Kidney capillary endothelial cell (primary cell): ENCODE measurements around the gene NKD1.

Experiments used
- DNase-seq: peaks from one replicate; pipeline ENCODE4 v3.0.0-alpha.2; 2018; ENCODE audit warnings: low spot score

The NKD1 gene

DNA sequence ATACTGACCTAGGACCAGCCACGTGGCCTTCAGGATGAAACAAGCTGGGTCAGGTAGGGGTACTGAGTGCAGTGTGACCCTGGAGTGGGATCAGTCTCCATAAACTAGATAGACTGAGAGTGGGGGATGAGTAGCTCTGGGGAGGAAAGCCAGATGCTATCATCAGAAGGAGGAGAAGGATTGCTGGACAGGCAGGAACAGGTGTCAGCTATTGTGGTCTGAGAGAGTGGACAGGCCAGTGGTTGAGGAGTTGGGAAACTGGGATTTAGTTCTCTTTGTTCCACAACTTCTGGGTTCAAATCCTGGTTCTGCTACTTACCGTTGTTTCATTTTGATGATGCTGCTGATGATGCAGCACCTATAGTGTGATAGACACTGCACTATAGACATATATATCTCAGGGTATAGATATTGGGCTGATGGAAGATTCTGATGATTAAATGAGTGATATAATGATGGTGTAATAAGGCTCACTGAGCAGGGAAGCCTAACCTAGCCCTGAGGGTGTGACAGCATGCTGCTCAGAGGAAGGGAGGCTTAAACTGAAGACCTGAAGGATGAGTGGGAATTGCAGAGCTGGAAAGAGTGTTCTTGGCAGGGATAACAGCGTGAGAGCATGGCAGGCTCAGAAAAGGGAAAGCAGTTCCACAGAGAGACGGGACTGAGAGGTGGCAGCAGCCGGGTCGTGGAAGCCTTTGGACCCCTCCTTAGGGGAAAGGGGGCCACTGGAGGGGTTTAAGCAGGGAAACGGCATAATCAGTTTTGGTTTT is 66.9 kb downstream of the NKD1 start:
- DNase-seq: no peak

DNA sequence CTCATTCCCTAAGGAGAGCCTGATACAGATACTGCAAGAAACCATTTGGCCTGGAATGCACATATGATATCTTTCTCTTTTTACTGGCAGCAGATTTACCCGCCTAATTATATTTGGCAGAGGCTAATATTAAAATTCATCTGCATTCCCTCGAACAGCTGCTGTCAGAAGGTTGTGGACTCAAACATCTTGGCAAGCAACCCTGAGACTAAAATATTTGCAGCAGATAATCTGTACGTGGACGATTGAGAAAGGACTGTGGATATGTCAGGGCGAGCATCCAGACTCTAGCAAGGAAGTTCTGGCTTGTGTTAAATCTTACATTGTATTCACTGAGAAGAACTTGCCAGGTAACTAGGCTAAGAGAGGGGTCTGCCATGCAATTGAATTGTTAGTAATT is 67.7 kb downstream of the NKD1 start:
- DNase-seq: no peak

DNA sequence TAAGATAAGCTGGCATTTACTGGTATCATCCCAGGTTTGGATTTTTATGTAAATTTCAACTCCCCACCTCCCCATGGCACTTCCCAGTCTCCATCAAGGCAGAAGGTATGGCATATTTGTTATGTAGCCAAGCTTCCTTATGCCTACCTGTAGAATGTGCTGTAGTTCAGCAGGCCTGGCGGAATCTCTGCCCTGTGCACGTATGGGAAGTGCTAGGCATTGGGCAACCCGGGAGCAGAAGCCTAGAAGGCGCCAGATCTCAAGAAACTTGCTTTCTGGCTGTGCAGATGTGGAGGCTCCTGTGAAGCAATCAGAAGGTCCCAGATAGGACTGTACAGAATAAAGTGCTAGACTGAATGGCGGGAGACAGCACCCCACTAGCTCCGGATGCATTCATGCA is 68.2 kb downstream of the NKD1 start:
- DNase-seq: no peak

DNA sequence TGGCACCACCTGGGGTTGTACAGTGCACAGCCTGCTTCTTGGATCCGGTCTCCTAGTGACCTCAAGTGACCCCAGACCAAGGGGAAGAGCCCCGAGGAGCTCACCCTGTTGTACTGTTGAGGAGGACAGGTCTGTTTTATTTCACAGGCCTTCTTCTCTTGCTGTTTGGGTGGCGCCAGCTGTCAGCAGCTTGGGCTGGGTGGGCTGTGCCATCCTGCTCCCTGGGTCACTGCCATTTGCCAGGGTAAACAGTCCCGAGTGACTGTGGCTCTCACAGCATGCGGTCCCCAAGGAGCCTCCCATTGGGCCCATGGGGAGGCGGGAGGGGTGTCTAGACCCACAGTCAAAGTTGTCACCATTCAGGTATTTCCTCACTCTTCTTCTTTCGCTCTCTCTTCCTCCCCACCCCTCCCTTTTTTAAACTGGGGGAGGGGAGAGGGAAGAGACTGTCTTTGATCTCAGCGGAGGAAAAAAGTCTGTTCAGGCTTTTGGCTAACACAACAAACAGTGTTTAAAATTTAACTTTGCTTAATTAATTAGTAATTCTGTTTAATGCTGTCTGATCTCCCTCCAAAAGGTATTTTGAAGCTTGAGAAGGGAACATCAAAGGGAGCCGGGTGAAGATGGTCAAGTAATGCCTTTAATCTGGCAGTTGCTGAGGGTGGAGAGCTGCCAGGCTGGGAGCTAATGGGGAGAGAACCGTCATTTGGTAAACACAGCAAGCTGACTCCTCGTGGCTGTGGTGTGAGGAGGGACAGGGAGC is 68.9 kb downstream of the NKD1 start:
- DNase-seq: no peak

DNA sequence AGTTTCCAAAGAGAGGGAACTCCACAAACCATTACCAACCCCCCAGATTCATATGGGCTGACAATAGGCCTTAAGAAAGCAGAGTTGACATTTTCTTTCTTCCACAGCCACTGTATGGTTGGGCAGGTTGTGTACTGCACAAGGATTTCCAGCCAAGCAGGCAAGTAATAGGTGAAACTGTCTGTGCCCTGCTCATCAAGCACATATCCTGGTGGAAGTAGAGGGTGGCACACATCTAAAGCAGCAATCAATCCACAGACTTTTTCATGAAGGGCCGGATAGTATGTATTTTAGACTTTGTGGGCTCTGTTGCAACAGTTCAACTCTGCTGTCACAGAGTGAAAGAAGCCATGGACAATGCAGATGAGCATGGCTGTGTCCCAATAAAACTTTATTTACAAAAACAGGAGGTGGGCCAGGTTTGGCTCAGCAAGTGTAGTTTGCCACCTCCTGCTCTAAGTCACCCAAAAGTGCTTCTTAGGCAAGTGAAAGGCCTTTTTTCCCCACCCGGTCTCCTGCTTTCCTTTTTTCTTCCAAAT is 69.5 kb downstream of the NKD1 start:
- DNase-seq: no peak

DNA sequence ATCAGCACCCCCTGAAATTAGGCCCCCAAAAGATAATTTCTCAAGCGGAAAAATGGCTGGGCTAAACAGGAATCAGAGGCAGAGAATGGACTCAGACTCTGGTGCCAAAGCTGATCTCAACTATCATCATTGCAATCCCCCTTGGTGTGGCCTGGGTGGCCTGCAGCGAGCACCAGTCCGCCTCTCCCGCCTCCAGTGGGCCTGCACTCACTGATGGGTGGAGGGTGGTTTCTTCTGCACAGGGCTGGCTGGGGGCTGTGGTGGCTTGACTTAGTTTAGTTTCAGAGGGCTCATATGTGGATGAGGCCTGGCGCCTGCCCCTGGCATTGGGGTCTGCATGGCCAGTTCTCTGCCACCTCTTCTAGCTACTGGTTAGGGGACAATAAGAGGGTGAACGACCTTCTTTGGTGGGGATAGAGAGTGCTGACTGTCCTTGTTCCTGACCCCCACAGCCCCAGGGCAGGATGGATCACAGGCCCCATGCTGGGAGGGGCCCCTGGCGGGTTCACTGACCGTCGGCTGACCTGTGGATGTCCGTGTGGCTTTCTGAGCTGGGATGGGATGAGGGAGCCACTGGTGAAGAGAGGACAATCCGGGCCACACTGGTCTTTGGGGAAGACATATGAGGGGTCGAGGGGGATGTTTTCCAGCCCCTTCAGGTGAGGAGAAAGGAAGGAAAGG is 70.2 kb downstream of the NKD1 start:
- no peak for DNase-seq

DNA sequence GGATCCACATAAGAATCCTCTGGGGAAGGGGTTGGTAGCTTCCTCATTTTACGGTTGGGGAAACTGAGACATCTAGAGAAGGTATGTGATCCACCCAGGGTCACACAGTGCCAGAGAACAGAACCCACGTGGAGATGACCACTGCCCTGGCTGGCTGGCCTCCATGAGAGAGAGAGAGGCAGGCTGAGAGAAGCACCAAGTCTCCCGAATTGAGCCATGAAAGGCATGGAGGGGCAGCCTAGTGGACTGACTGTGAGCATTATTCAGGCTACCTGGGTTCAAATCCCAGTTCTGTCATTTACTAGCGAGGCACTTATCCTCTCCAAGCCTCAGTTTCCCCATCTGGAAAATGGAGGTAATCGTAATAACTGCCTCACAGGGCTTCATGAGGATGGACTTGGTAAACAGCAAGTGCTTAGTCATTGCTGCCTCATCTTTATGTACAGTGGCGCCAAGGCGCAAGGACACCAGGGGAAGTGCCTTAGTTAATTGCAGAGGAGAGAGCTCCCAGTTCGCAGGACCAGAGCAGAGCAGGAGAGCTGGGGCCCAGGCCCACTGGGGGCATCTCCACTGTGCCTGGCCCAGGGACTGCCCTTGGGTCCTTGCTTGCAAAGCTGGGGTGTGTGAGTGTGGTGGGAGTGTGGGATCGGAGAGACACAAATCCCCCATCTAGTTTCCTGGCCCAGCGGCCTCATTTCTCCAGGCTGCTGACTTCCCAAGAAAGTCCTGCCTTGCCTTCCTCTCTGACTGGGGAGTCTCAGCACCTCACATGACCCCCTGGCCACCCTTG is 71.7 kb downstream of the NKD1 start:
- DNase-seq: no peak

DNA sequence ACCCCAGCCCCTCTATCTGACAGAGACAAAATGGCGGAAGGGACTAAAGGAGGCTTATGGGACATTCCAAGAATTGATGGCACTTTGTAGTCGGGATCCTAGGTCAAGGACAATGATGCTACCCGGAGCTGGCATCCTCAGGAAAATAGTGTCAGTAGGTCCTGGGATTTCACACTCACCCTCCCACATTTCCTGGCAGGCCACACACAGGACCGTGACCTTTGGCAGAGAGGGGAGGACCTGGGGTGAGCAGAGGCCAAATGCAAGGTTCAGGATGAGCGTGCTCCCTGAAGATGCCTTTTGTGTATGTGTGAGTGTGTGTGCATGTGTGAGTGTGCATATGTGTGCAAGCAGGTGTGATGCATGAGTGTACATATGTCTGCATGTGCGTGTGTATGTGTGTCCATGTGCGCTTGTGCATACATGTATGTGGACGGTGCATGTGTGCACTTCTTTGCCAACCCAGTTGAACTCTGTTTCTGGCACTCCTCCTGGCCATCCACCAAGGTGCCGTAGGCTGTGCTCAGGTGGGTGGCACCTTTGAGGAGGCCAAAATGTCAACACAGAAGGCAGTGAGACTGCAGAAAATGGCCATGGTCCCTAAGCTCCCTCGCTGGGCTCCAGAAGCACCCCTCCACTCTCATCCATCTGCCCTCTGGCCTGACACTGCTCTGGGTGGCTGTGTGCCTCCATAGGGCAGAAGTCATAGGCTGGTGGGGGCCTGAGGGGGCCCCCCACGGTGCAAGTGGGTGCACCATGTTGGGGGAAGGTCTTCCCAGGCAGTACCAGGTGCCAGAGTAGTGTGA is 72.7 kb downstream of the NKD1 start:
- no peak for DNase-seq

DNA sequence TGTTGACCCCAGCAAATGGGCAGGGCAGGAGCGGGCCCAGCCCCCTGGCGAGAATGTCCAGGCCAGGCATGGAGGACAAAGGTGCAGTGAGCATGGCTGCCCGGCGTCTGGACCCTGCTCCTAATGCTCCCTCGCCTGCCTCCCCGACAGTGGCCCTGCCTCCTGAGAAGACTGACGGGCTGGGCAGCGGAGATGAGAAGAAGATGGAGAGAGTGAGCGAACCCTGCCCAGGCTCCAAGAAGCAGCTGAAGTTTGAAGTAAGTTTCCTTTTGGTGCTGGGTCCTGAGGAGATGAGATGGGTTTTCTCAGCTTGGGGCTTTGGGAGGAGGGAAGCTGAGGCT is 73.2 kb downstream of the NKD1 start:
- no peak for DNase-seq

DNA sequence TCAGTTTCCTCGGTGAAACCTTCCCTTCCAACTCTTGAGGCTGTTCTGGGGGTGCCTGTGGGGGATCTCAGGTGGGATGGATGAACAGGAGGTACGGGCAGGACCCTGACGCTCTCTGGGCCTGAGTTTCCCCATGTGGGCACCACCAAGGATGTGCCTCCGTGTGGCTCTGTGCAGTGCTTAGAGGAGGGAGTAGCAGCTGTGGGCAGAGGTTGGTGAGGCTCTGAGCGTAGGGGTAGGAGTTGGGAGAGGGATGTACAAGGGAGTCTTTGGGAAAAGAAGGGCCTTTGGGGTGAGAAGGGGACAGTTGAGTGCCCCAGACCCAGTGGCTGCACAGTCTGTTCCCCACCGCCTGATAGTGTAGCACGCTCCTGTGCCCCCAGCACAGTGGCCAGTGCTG is 73.8 kb downstream of the NKD1 start:
- no peak for DNase-seq

DNA sequence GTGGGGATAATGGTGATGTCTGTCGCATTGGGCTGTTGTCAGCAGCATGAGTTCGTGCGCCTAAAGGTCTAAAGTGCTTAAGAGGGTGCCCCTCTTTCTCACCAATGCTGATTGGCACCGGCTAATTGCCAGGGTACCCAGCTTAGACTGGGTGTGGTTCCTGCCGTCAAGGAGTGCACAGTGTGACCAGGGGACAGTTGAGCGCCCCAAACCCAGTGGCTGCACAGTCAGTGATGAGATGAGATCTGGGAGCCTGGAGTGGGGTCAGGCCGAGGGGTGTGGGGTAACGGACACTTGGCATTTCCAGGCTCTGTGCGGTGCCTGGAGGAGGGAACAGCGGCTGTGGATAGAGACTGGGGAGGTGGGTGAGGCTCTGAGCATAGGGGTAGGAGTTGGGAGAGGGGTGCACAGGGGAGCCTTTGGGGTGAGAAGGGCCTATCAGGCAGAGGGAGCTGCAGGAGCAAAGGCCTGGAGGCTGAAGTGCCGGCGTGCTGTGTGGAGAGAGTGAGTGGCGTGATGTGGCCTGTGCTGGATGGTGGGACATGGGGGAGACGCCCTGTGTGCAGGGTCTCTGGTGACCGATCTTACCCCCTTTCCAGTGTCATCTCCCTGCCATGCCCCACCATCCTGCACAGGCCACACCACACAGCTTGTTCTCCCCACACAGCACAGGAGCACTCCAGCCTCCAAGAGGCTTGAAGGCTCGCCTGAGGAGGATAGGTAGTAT is 74.6 kb downstream of the NKD1 start:
- DNase-seq: no peak

DNA sequence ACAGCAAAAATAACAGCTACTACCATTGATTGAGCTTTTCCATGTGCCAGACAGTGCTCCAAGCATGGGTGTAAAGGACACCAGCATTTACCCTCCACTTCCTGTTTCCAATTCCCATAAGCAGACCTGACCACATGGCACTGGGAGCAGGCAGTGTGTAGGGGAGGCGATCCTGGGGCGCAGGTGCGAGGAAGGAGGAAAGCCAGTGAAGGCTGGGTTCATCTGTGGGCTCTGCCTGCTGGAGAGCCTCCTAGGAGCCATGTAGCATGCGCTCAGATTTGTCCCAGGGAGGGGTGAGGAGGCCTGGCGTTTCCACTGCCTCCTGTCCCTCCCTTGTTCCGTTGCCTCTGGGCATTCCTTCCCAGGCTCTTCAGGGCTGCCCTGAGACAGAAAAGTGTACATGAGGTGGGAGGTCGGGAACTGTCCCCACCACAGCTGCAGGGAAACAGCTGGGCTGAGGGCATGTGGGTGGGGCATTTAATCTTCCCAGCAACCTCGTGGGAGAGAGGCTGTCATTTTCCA is 76.3 kb downstream of the NKD1 start:
- no peak for DNase-seq

DNA sequence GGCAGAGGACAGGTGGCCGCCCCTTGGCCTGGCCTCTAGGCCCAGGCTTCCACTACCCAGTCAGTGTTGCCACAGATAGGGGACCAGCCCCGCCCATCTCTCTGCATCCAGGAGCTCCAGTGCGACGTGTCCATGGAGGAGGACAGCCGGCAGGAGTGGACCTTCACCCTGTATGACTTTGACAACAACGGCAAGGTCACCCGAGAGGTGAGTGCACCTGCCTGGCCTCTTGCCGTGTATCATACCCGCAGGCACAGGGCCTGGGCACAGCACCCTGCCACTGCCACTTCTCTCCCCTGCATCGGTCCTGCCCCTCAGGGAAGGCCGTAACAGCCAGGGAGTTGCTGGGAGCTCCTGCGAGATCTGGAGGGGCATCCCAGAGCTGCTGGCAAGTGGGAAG is 77.2 kb downstream of the NKD1 start:
- no peak for DNase-seq

DNA sequence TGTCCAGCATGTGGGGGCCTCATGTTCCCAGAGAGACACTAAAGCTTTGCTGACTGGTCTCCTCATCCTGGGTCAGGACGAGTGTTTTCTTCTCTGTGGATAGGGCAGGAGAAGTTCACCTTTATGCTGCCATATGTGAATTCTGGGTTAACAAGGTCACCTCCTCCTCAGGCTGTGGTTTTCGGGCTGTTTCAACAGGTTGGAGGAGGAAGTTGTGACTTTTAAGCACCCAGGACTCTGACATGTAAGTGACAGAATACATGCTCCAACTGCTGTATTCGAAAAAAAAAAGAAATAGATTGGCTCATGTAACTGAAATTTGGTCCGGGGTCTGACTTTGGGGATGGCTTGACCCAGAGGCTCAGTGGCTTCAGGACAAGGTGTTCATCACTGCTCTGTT is 78.7 kb downstream of the NKD1 start:
- no peak for DNase-seq

DNA sequence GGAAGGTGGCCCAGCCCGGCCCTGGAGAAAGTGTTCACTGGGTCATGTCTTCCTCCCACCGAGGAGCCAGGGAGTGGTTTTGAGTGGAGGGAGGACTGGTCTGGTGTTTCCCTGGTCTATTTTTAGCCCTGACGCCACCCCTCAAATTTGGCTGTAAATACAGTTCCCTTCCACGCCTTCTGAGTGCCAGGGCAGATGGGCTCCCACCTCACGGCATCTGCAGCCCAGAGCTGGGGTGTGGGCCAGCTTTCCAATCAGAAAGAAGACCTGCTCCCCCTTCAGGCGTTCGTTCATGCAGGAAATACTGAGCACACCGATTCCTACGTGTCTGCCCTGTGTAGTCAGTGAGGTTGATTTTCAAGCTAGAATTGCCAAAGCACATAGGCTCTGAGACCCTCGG is 79.2 kb downstream of the NKD1 start:
- DNase-seq: no peak

DNA sequence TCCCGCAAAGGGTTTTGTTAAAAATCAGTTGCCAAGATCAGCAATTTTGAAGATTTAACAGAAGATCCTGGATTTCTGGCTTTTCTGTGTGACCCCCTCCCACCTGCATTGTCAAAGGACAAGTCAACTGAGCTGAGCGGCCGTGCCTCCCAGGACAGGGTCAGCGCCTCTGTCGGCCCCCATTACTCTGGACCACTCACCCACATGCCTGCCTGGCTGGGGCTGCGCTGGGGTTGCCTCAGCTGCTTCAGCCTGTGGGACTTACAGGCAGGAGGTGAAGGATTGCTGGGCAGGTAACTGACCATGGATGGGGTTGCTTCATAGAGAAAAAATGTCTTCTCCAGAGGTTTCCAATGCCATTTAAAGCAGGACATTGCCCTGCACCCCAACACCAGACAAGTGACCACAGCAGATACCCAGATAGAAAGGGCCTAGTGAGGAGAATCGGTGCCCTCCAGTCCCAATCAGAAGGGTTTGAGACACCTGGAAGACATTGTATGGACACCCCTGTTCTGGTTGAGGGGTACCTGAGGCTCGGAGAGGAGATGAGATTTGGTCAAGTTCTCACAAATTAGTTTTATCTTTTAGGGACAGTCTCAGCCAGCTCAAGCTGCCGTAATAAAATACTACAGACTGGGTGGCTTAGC is 80.1 kb downstream of the NKD1 start:
- DNase-seq: no peak

DNA sequence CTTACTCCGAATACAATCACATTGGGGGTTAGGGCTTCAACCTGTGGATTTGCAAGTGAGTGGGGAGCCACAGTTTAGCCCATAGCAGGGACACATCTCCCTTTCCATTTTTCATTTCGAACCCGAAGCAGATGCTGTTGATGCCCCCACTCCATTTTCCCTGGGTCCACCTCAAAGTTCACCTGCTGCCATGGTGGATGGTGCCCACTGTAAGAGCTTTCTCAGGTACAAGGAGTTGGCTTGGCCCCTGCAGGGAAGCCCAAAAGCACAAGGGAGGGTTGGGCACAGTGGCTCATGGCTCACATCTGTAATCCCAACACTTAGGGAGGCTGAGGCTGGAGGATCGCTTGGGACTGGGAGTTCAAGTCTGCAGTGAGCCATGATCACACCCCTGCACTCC is 81.1 kb downstream of the NKD1 start:
- DNase-seq: no peak

DNA sequence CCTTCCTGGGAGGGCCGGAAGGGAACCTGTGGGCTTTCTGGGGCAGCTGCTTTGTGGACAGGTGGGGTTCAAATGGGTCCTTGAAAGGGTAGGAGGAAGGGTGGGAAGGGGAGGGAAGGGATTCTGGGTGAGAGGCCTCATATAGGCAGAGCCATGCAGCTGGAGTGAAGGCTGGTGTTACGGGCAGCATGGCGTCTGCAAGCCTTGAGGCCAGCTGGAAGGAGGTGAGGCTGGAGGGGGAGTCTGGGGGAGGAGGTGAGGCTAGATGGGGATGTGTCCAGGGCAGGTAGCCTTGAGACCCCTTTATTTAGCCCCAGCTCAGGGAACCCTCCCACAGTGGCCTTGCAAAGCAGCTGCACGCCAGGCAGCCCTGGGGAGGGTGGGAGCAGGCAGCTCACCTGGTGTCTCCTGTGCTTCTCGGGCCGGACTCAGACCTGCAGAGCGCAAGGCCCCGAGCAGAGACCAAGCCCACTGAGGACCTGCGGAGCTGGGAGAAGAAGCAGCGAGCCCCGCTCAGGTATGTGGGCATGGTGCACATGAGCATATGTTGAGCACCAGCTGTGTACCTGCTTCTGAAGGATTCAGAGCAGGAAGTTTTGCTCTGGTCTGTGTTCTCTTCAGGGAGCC is 82.3 kb downstream of the NKD1 start:
- DNase-seq: no peak

DNA sequence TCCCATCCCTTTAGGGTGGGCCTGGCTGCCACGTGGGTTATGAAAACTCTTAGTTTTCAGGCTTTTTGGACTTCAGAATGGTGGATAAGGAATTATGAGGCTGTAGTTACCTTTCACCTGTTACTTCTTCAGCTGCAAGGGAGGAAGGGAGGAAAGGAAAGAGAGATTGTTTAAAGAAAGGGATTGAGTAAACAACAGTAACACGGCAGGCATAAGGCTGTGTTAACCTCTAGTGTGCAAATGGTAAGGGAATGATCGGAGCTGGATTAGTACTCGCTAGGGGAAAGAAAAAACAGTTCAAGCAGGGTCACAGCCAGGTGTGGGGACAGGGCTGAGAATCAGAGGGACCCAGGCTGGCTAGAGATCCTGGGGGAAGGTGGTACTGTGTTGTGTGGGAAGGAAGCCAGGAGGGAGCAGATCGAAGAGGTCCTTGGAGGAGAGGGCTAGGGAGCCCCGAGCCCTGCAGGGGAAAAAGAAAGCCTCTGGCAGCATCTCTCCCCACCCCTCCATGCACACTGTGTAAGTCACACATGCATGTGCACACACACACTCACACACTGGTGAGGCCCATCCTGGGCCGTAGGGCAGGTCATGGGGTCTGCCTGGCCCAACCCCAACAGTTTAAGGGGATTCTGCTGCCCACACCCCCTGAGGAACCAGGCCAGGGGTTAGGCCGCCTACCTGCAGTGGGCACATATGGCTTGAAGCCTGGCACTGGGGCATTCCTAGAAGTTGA is 83.2 kb downstream of the NKD1 start:
- DNase-seq: no peak
